Mesodermal cell (in vitro differentiated cells): Measurements from ENCODE around the gene KDM7A.

Source experiments
- H3K27ac ChIP-seq: 2 replicates; pipeline ENCODE4 v1.7.0; 2013; ENCODE audit warnings: mild to moderate bottlenecking, low read depth, low read length, moderate library complexity; ENCODE audit not compliant: severe bottlenecking
- H3K36me3 ChIP-seq: 2 replicates; pipeline ENCODE4 v1.7.1; 2013; ENCODE audit warnings: mild to moderate bottlenecking, low read length, moderate library complexity; ENCODE audit not compliant: control insufficient read depth, insufficient read depth
- H3K4me1 ChIP-seq: one replicate; pipeline ENCODE4 v1.7.1; 2013; ENCODE audit warnings: mild to moderate bottlenecking, low read length; ENCODE audit not compliant: insufficient read depth, control insufficient read depth, poor library complexity, severe bottlenecking
- H3K4me3 ChIP-seq: 2 replicates; pipeline ENCODE4 v1.7.0; 2013; ENCODE audit warnings: low read length, control low read depth, mild to moderate bottlenecking; ENCODE audit not compliant: insufficient read depth, poor library complexity, severe bottlenecking; ENCODE audit errors: extremely low read depth
- H3K9me3 ChIP-seq: 2 replicates; pipeline ENCODE4 v1.7.1; 2013; ENCODE audit warnings: mild to moderate bottlenecking, low read length, moderate library complexity; ENCODE audit not compliant: control insufficient read depth
- WGBS, 2 experiments: methylation state at CpG; one replicate each; pipeline ENCODE4 v1.1.5; 2013; ENCODE audit warnings: missing lambda C conversion rate in 2 of 2; ENCODE audit not compliant: insufficient coverage in 2 of 2; 5-methylcytosine and 5-hydroxymethylcytosine counted together

KDM7A gene

GRCh38 chr7:140084142-140084655 is 92.6 kb downstream of the KDM7A start:
- H3K27ac ChIP-seq, result no peak overlapping the region
- 88 to 100% methylated on average over 2 to 4 of the region's 4 CpGs for WGBS, 2 experiments
- no peaks in the 10 kb centered on the region for H3K9me3 ChIP-seq
- no peak overlapping the region for H3K4me3 ChIP-seq
- H3K4me1 ChIP-seq, result no peaks in the 10 kb centered on the region
- peaks cover 4% of the 10 kb centered on the region for H3K36me3 ChIP-seq

- 94% methylated on average over 5 of the region's 7 CpGs; no CpG with 5 or more reads in 1 of the 2 experiments for WGBS, 2 experiments
- Histone ChIP-seq H3K4me1 (no peaks in the 10 kb centered on the region), H3K9me3 (no peaks in the 10 kb centered on the region), H3K36me3 (no peaks in the 10 kb centered on the region), H3K27ac (no peak overlapping the region), H3K4me3 (no peak overlapping the region)
Observed at GRCh38 chr7:140082770-140083169, 94.0 kb downstream of the KDM7A start.

- no peaks in the 10 kb centered on the region for H3K9me3 ChIP-seq
- no peaks in the 10 kb centered on the region for H3K36me3 ChIP-seq
- no peak overlapping the region for H3K27ac ChIP-seq
- WGBS, 2 experiments, result 94 to 97% methylated on average over 7 to 9 of the region's 11 CpGs
- no peaks in the 10 kb centered on the region for H3K4me1 ChIP-seq
- H3K4me3 ChIP-seq, result no peak overlapping the region
Observed at GRCh38 chr7:140081774-140082425, 94.9 kb downstream of the KDM7A start.

- Histone ChIP-seq H3K36me3 (no peaks in the 10 kb centered on the region), H3K27ac (no peak overlapping the region), H3K4me3 (no peak overlapping the region), H3K4me1 (no peaks in the 10 kb centered on the region), H3K9me3 (no peaks in the 10 kb centered on the region)
- WGBS, 2 experiments, result 87 to 93% methylated on average over 3 to 7 of the region's 7 CpGs
Observed at GRCh38 chr7:140080919-140081318, 95.9 kb downstream of the KDM7A start.

- Histone ChIP-seq H3K9me3 (no peaks in the 10 kb centered on the region), H3K4me1 (no peaks in the 10 kb centered on the region), H3K36me3 (no peaks in the 10 kb centered on the region), H3K4me3 (no peak overlapping the region), H3K27ac (no peak overlapping the region)
- 55% methylated on average over 6 of the region's 6 CpGs for WGBS, 2 experiments
Observed at GRCh38 chr7:140079121-140079536, 97.7 kb downstream of the KDM7A start.

GRCh38 chr7:140078392-140078791 is 98.4 kb downstream of the KDM7A start:
- Histone ChIP-seq H3K9me3 (no peaks in the 10 kb centered on the region), H3K27ac (no peak overlapping the region), H3K36me3 (no peaks in the 10 kb centered on the region), H3K4me1 (no peaks in the 10 kb centered on the region), H3K4me3 (no peak overlapping the region)
- WGBS, 2 experiments, result 86 to 98% methylated on average over 9 to 10 of the region's 13 CpGs

GRCh38 chr7:140074780-140075179 is 102.0 kb downstream of the KDM7A start:
- Histone ChIP-seq H3K4me1 (no peaks in the 10 kb centered on the region), H3K4me3 (no peak overlapping the region), H3K9me3 (no peaks in the 10 kb centered on the region), H3K36me3 (no peaks in the 10 kb centered on the region), H3K27ac (no peak overlapping the region)
- WGBS, 2 experiments, result 95% methylated on average over 4 to 6 of the region's 6 CpGs

- Histone ChIP-seq H3K36me3 (no peaks in the 10 kb centered on the region), H3K4me1 (no peaks in the 10 kb centered on the region), H3K9me3 (no peaks in the 10 kb centered on the region), H3K4me3 (no peak overlapping the region), H3K27ac (no peak overlapping the region)
Observed at GRCh38 chr7:140070546-140070945, 106.2 kb downstream of the KDM7A start.

GRCh38 chr7:140069298-140069949 is 107.4 kb downstream of the KDM7A start:
- Histone ChIP-seq H3K9me3 (no peaks in the 10 kb centered on the region), H3K4me1 (no peaks in the 10 kb centered on the region), H3K36me3 (no peaks in the 10 kb centered on the region), H3K4me3 (no peak overlapping the region), H3K27ac (no peak overlapping the region)
- 87 to 100% methylated on average over 3 of the region's 4 CpGs for WGBS, 2 experiments

GRCh38 chr7:140068033-140068432 is 108.8 kb downstream of the KDM7A start:
- Histone ChIP-seq H3K9me3 (no peaks in the 10 kb centered on the region), H3K4me1 (no peaks in the 10 kb centered on the region), H3K36me3 (no peaks in the 10 kb centered on the region), H3K4me3 (no peak overlapping the region), H3K27ac (no peak overlapping the region)
- no CpG with 5 or more reads among the region's 2 CpGs for WGBS, 2 experiments

- 100% methylated on average over 2 of the region's 2 CpGs; no CpG with 5 or more reads in 1 of the 2 experiments for WGBS, 2 experiments
- Histone ChIP-seq H3K9me3 (no peaks in the 10 kb centered on the region), H3K36me3 (no peaks in the 10 kb centered on the region), H3K27ac (no peak overlapping the region), H3K4me1 (no peaks in the 10 kb centered on the region), H3K4me3 (no peak overlapping the region)
Observed at GRCh38 chr7:140067052-140067451, 109.7 kb downstream of the KDM7A start.
